Activated CD8-positive, alpha-beta memory T cell treated with anti-CD3 and anti-CD28 coated beads, Interleukin-2, amount 50 U/mL, for 1 hour (primary cell): ENCODE data around the gene PRRT1B.
"Not testable (repeated sequence)": the region's sequence is repeated elsewhere in the genome, so short reads cannot be mapped to it uniquely, and the experiment has no call there.

Experiments used
- DNase-seq: peaks from one replicate; pipeline ENCODE4 v3.0.0-alpha.2; 2020; ENCODE audit errors: extremely low read depth

The PRRT1B gene

GRCh38 chr9:131545003-131545785 is at the start of gene PRRT1B:
Gene PRRT1B (plus strand): TSS chr9:131545523. CDS start chr9:131545616, 93 bp downstream.
- DNase-seq: no peak

DNA sequence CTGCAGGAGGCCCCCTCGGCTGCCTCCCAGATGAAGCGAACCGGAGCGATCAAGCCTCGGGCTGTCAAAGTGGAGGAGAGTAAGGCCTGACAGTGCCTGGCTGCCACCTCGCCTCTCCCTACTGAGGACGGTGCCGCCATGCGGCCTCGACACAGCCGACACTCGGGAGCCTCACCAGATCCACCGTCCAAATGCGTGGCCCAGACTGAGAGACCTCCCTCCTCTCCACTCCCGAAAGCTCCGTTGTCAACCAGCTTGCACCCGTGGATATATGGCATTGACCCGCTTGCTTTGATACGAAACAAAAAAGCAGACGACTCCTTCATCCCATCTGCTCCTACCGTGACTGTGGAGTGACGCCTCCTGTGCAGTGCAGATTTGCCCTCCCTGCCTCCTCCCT is 49.5 kb upstream of the PRRT1B start:
- no peak for DNase-seq

DNA sequence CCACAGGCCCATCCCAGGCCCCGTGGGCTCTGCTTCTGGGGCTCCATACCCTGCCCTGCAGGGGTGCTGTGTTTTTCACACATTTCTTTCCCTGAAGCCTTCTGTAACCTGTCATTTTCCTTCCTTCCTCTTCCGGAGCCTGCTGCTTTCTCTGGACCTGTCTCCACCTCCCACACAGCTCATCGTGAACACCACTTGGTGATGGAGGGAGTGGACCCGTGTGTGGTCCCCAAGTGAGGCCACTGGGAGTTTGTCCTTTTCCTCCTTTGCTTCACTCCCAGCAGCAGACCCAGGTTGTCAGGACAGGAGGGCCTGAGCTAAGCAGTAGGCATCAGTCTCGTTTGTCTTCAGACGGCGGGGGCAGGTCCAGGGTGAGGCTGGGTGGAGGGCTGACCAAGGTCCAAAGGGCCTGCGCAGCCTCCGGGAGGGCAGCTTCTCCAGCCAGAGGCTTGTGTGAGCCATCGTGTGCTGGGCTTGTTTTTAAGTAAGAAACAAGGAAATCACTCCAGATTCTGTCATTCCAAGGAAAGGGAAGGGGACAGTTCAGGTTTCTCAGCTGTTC is 48.4 kb upstream of the PRRT1B start:
- no peak for DNase-seq

GRCh38 chr9:131499254-131499767 is 46.0 kb upstream of the PRRT1B start:
- no peak for DNase-seq

GRCh38 chr9:131500377-131500776 is 44.9 kb upstream of the PRRT1B start:
- peak; percentile 68 for DNase-seq

DNA sequence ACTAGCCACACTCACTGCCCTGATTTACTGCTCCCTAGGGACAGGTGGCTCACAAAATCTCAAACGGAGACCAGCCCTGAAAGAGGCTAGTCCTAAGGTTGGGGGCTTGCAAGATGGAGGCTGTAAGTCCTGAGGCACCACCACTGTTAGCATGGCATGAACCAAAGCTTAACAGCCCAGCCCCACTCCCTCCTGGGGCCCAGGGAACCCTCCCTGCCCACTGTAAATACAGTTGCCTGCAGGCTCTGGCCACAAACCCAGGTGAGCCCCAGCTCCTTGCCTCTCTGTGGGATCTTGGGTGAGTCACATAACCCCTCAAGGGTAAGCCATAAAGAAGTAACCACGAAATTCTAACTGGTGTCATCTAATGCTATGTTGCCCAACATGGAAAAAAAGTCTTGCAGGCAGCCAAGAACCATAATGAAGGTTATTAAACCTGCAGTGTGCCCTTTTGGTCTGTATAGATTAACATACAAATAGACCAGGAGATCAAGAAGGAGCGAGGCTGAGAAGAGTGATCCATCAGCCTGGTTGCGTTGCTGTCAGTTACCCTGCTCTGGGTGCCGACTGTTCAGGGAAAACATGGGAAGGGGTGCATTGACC is 44.3 kb upstream of the PRRT1B start:
- peak; percentile 31 for DNase-seq

DNA sequence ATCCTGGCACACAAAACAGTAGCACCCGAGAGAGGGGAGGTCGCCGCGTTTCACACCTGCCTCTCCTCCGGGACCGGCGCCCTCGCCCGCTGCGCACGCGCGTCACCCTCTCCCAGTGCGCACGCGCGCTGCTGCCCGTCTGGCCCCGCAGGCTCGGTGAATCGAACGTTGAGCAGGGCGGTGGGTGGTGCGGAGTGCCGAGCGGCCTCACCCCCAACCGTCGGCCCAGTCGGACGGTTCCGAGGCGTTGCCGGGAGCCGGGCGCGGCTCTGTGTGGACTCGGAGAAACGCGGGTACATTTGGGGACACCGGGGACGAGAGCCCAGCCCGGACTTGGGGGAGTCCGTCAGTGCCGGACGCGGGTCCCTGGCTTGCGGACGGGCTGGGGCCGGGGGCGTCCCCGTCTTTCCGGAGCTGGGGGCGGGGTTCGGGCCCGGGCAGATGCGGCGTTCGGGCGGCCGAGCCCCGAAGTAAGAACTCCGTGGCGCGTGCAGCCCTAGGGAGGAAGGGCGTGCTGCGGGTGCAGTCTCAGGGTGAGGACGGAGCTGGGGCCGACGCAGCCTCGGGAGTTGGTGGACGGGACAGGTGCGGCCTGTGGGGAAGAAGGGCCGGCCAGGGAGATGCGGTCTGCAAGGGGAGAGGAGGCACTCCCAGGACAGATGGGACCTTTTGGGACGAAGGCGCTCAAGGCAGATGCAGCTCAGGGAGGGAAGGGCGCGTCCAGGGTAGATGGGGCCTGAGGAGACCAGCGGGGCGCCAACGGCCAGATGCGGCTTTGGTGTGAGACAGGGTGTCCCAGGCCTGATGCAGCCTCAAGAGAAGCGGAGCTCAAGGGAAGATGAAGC is 42.3 kb upstream of the PRRT1B start, which contains the start of gene POMT1:
POMT1 (plus strand) TSS at position 138 of the 845 bp plus-strand sequence. CDS start 1,301 bp downstream, outside the sequence.
- DNase-seq: peak; percentile 76

DNA sequence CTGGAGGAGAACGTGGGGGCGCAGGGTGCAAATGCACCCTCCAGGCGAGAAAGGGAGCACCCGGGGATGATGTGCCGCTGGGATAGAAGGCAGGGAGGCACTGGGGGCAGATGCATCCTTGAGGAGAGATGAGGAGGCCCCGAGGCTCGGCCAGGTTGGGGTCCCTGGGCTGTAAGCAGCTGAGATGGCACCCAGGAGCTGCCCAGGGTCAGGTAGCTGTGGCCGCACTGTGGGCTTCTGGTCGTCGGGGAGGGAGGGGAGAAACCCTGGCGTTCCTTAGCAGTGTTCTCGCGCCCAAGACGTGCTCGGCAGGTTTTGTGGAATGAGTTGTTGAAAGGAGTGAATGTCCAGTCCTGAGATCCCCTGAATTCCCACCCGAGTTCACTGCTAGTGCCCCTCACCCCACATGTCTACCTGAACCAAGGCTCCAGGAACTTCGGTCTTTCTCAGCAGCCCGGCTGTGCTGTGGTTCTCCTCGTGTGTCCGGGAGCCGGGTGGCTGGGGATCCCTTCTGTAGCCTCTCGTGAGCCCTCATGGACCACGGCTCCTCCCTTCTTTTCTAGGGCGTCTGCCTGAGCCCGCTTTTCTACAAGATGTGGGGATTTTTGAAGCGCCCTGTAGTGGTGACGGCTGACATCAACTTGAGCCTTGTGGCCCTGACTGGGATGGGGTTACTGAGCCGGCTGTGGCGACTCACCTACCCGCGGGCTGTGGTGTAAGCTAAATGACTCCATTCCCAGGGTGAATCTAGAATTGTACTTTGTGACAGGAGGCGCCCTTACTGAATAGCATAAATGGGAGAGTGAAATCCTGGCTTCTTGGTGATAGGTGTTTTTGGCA is 41.5 kb upstream of the PRRT1B start:
- DNase-seq: peak; percentile 40

DNA sequence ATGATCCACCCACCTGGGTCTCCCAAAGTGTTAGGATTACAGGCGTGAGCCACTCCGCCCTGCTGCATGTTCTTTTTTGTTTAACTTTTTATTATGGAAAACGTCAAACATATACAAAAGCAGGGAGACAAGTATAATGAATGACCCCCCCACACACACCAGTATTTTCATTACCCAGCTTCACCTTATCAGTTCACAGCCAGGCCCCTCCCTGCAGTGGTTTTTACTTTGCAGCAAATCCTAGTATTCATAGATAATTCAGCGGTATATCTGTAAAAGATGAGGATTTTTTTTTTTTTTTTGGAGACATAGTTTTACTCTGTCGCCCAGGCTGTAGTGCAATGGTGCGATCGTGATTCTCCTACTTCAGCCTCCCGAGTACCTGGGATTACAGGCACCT is 40.3 kb upstream of the PRRT1B start:
- DNase-seq: no peak

DNA sequence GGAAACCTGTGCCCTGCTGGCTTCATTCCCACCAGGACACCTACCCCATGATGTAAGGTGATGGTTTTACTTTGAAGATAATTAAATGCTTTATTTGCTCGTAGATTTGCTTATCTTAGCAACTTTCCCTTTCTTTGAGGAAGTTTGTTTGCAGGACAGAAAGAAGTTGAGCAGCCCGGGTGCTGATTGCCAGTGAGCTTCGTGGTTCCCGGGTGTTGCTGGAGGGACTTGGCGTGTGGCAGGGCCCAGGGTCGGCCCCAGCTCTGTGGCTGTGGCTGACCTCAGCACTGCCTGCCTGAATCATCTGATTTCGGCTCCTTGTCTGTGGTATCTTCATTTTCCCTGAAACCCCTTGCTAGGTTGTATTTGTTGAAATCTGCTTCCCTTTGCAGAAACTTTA is 33.9 kb upstream of the PRRT1B start:
- DNase-seq: no peak

- no peak for DNase-seq
These were observed 33.4 kb upstream of the PRRT1B start for GRCh38 chr9:131511880-131512279.

- DNase-seq: no peak
These were observed 32.1 kb upstream of the PRRT1B start for GRCh38 chr9:131513177-131513576.

DNA sequence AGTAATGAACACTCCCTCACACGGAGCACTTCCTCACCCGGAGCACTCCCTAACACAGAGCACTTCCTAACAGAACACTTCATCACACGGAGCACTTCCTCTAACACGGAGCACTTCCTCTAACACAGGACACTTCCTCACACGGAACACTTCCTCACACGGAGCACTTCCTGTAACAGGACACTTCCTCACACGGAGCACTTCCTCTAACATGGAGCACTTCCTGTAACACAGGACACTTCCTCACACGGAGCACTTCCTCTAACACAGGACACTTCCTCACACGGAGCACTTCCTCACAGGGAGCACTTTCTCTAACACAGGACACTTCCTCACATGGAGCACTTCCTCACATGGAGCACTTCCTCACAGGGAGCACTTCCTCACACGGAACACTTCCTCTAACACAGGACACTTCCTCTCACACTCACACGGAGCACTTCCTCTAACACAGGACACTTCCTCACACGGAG is 29.7 kb upstream of the PRRT1B start:
- DNase-seq: not testable (repeated sequence)

DNA sequence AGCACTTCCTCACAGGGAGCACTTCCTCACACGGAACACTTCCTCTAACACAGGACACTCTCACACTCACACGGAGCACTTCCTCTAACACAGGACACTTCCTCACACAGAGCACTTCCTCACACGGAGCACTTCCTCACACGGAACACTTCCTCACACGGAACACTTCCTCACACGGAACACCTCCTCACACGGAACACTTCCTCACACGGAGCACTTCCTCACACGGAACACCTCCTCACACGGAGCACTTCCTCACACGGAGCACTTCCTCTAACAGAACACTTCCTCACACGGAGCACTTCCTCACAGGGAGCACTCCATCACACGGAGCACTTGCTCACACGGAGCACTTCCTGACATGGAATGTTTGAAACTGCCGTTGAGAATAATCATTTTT is 29.2 kb upstream of the PRRT1B start:
- no peak for DNase-seq

DNA sequence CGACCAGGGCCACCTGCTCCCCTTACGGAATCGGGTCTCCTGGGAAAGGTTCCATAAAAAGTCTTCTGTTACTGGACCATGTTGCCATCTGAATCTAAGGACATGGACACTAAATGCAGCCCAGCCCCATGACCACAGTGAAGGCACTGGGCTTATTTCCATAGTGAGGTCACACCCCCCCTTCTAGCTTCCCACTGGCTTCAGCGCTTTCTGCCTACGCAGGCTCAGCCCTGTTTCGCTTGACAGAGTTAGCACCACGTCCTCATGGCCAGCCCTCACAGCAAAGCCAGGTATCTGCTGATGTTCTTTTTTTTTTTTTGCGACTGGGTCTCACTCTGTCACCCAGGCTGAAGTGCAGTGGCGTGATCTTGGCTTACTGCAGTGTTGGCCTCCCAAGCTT is 28.4 kb upstream of the PRRT1B start:
- no peak for DNase-seq

DNA sequence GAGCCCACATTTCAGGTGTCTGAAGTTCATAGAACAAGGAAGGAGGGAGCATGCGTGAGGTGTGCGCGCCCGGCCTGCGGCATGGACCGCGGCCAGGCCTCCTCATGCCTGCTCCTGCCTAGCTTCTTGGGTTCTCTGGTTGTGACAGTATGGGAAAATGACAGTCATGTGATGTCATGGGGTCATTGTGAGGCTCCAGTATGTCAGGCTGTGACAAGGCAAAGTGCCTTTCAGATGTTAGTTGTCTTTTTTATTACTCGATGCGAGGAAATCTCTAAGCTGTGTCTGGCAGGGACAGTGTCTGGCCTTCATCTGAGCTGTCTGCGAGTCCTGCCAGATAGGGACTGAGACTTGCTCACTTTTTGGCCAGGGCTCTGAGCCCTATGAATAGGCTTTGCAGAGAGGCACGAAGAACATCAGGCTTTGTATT is 27.5 kb upstream of the PRRT1B start:
- no peak for DNase-seq

DNA sequence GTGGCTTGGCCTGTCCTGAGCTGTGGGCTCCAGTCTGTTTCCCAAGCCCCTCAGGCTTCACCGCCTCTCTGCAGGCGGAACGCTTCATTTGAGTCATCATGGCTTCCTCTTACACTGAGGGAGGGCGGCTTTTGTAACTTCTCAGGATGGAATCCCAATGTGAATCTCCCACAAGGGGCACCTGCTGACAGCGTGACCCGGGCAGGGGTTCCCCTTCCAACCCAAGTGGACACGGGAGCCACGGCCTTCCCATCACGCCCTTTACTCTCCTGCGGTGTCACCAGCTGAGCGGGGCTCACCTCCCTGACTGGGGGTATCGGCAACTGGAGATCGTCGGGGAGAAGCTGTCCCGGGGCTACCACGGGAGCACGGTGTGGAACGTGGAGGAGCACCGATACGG is 26.8 kb upstream of the PRRT1B start:
- no peak for DNase-seq

DNA sequence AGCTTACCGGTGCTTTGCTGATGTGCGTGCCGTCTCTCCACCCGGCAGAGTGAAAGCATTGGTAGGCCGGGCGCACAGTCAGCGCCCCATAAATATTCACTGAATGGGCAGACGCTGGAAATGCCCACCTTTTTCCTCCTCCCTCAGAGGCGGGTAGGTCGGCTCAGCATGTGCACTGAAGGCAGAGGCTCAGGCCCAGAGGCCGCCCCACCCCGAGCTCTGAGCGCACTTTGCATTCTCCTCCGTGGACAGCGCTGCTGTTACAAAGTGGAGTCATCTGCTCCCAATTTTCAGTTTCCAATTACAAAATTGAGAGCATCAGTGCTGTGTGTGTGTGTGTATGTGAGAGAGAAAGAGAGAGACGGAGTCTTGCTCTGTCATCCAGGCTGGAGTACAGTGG is 24.8 kb upstream of the PRRT1B start:
- DNase-seq: no peak

GRCh38 chr9:131521203-131521602 is 24.1 kb upstream of the PRRT1B start:
- DNase-seq: no peak

DNA sequence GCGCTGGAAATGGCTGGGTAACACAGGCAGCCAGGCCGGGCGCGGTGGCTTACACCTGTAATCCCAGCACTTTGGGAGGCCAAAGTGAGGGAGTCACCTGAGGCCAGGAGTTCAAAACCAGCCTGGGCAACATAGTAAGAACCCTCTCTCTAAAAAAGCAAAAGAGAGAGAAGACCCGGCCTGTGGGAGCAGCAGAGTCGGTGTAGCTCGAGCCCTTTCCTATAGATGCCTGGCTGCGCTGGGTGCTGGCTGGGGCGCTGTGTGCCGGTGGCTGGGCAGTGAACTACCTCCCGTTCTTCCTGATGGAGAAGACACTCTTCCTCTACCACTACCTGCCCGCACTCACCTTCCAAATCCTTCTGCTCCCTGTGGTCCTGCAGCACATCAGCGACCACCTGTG is 23.5 kb upstream of the PRRT1B start:
- no peak for DNase-seq
